Measurements from ENCODE around the gene ACTA1.
"Not testable (repeated sequence)": the region's sequence is repeated elsewhere in the genome, so short reads cannot be mapped to it uniquely, and the experiment has no call there.

ACTA1 gene

DNA sequence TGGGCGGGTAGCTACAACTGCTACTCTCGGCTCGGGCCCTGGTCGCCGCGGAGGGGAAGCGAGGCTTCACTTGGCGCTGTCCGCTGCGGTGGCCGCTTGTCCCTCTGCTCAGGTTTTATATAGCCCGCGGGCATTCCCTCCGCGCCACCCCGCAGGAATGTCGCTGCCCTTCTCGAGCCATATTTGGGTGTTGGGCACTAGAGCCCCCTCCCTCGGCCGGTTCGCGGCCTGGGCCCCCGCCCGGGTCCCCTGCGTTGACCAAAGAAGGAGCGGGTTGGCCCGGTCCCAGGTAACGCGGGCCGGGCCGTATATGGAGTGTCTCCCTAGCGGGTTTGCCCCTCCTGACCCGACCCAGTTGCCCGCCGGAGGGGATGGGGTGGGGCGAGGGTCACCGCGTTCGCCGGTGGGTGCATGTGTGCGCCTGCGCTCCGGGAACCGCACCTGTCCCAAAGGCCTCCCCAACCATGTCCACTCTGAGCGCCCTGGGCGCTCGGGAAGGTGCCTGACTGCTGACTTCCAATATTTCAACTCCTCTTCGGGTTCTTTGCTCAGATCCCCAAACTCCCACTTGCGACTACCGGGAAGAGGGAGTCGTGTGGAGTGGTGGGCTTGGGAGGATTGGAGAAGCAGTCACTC is at the start of gene ACTA1:
Gene ACTA1, minus strand, starts transcription at position 90 of the 636 bp plus-strand sequence. CDS start 979 bp downstream, outside the sequence.
- DNase-seq: no peak

- DNase-seq: no peak
These were observed 48.6 kb upstream of the ACTA1 start for GRCh38 chr1:229482511-229482910.

DNA sequence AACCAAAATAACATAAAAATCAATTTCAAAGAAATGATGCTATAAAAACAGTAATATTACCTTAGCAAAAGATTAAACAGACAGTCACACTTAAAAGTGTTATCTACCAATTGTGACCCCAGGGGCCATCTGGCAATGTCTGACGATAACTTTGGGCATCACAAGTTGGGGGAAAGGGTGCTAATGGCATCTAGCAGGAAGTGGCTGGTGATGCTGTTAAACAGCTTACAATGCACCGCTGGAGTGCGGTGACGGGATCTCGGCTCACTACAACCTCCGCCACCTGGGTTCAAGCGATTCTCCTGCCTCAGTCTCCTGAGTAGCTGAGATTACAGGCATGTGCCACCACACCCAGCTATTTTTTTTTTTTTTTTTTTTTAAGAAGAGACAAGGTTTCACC is 46.6 kb upstream of the ACTA1 start:
- no peak for DNase-seq

GRCh38 chr1:229479660-229480399 is 45.9 kb upstream of the ACTA1 start:
- peak; percentile 16 for DNase-seq

DNA sequence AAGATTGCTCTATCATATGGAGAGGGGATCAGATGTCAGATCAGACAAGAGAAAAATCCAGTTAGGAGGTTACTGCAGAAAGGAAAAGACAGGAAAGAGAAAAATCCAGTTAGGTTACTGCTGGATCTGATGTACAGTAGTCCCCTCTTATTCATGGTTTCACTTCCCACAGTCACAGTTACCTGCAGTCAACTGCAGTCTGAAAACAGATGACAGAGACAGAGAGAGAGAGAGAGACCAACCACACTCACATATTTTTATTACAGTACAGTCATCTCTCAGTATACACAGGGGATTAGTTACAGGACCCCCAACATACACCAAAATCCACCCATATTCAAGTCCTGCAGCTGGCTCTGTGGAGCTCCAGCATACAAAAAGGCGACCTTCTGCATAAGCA is 45.0 kb upstream of the ACTA1 start:
- no peak for DNase-seq

- DNase-seq: not testable (repeated sequence)
These were observed 42.0 kb upstream of the ACTA1 start for GRCh38 chr1:229475859-229476258.

- no peak for DNase-seq
These were observed 40.6 kb upstream of the ACTA1 start for GRCh38 chr1:229474509-229474908.

GRCh38 chr1:229471175-229471574 is 37.3 kb upstream of the ACTA1 start:
- DNase-seq: no peak

DNA sequence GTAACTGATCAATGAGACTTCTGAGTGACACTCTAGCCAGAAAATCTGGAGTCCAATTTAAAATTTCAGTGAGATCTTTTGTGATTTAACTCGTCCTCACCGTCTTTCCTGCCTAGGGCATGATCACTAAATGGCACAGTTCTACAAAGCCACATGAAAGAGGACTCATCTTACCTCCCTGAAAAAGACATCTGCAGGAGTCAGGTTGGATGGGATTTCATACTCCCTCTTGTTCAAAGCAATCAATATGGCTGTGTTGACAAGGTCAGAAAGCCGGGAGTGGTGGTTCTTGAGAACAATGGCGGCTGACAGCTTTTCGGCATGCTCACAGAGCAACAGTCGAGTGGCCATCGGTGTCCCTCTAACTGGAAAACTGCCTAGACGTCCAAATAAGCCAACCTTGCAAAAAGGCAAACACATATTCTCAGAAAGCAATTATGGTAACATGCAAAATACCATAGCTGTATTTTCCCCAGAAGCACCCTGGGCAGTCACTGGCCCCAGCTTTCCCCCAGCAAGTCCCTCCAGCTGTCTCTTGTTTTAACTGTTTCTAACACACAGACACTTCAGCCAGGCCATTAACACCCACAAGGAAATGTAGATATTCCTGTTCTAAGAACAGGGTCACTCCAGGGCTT is 36.6 kb upstream of the ACTA1 start:
- no peak for DNase-seq

GRCh38 chr1:229466887-229467286 is 33.0 kb upstream of the ACTA1 start:
- no peak for DNase-seq

- DNase-seq: no peak
These were observed 30.8 kb upstream of the ACTA1 start for GRCh38 chr1:229464672-229465071.

GRCh38 chr1:229461032-229461668 is 27.3 kb upstream of the ACTA1 start:
- no peak for DNase-seq

GRCh38 chr1:229459815-229460214 is 25.9 kb upstream of the ACTA1 start:
- DNase-seq: no peak

DNA sequence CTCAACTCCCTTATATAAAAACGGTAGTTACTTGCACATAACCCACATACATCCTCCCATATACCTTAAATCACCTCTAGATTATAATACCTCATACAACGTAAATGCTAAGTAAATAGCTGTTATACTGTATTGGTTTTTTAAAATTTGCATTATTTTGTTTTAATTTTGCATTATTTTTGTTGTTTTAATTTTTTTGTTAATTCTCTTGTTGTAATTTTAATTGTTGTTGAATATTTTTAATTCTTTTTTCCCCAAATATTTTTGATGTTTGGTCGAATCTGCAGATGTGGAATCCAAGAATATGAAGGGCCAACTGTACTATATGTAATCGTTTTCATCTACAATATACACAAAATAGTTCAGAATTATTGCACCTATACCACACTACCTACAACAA is 23.5 kb upstream of the ACTA1 start:
- DNase-seq: no peak

DNA sequence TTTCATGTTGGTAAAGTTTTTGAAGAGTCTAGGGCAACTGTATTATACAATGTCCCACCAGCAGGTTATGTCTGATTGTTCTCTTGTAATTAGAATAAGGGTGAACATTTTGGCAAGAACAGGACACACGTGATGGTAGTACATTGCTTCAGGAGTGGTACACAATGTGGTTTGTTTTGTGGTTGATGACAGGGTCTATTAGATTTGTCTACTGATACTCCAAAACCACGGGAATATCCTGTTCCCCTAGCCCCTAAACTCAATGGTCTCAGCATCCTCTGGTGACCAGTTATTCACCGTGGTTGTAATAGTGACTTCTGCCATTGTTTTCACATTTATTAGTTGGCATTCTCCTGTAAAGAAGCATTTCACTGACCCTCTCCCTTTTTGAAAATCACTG is 22.1 kb upstream of the ACTA1 start:
- DNase-seq: no peak

DNA sequence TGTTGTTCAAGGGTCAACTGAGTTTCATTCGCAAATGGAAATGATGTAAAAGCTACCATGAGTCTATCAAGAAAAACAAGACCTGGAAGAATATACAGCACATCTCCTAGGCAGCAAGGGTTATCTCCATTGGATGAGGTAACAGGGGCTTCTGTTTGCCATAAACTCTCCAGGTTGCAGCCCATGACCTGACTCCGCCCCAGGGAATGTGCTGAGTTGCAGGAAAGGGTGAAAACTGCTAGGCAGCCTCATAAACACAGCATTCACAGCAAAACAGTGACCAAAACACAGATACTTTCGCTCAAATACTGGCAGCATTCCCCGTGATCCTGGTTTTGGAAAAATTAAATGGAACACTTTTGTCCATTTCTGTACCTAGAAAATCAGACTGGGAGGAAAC is 20.2 kb upstream of the ACTA1 start:
- no peak for DNase-seq

DNA sequence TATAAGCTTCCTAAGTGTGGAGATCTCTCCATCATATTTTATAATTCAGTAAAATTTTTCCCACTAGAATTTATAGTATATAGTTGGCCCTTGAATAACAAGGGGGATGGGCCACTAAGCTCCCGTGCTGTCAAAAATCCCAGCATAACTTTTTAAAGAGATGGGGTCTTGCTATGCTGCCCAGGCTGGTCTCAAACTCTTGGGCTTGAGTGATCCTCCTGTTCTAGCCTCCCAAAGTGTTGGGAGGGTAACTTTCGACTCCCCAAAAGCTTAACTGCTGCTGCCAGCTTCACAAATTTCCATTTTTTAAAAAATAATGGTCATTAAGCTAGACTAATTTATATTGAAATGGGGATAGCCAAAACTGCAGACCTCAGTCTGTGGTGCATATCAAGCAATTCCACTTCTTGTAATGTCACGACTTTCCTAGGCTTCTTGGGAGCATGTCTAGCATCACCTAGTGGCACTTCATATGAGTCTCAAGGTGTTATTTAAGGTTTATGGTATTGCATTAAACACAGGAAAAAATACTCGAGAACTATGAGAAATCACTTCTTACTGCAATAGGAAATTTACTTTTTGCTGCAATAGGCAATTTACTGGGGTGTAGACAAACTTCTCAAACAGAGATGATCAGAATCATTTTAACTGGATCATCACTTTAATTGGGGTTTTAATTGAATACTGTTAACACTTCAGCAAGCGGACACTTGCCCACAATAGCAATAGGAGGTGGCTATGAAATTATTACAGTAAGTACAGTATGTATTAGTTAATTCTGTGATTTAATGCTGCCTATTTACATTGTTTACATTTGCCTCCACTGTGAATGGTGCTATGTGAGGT is 19.3 kb upstream of the ACTA1 start:
- DNase-seq: peak; percentile 43

- DNase-seq: no peak
These were observed 15.0 kb upstream of the ACTA1 start for GRCh38 chr1:229448845-229449244.

- no peak for DNase-seq
These were observed 14.5 kb upstream of the ACTA1 start for GRCh38 chr1:229448354-229448753.

- DNase-seq: peak; percentile 54
These were observed 13.9 kb upstream of the ACTA1 start for GRCh38 chr1:229447809-229448252.

DNA sequence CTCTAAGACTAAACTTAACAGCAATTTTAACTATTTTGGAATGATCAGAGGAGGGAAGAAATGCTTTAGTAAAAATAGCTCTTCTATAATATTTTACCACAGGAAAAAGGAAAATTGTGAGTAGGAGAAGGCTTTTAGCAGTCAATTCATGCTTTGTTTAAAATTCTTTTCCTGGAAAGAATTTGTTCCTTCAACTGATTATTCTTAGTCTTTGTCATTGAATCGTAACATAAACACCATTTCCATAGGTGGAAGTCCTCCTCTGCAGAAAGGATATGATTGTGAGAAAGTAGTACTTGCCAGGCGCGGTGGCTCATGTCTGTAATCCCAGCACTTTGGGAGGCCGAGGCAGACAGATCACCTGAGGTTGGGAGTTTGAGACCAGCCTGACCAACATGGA is 11.9 kb upstream of the ACTA1 start:
- DNase-seq: no peak

DNA sequence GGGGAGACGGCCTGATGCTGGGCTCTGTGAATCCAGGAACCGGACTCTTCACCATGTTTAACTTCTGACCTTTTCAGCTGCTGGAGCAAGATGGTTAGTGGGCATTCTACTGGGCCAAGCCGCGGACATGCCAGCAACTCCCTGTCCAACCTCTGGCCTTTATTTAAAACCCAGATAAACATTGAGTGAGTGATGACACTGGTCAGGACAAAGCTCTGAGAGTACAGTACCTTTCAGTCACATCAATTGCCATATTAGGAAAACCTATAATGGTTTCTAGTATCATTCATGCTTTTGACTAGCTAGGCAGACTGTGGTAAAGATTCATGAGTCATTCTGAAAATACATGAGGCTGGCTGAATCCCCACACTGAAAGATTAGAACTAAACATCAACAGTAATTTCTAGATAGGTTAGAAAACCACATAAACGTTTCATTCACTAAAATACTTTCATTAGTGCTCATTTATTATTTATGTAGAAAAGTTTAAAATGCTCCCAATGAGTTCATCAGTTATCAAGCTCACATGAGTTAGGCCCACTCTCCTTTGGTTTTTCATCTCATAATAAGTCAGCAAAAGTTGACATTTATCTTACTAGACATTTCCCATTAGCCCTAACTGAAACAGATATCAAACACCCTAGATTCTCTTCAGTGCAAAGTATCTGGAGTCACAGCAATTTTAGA is 7.1 kb upstream of the ACTA1 start:
- DNase-seq: no peak

Data from hematopoietic multipotent progenitor cell treated with erythropoietin and hydrocortisone succinate and interleukin-3 and kit ligand, for 6 days (in vitro differentiated cells).